Activated CD8-positive, alpha-beta memory T cell treated with anti-CD3 and anti-CD28 coated beads, Interleukin-2, amount 10 ng/mL, durations not matched to agents 7 days and 5 days (primary cell): ENCODE results near the gene FLACC1. TPM values are rescaled to one million over a fixed set of nuclear protein-coding genes. Genes with fewer than 3 reads are reported as not detected.

Experiments used
- ATAC-seq: fragments of 150-1000 bp; cut with Tn5 transposase; one replicate; pipeline ENCODE4 v1.10.0; 2021; ENCODE audit warnings: moderate library complexity
- CTCF ChIA-PET: fragments of 350-600 bp; sonication (Branson Sonifier 250); formaldehyde crosslinking; loops from one replicate; lab custom pipeline; 2021; ENCODE audit warnings: antibody characterized with exemption; lab: Charles Lee
- DNase-seq: peaks from one replicate; pipeline ENCODE4 v3.0.0-alpha.2; 2020
- H3K27ac Mint-ChIP-seq: one replicate; pipeline ENCODE4 v1.8.0; 2021; ENCODE audit warnings: mild to moderate bottlenecking, mixed read lengths
- H3K27me3 Mint-ChIP-seq: one replicate; pipeline ENCODE4 v1.8.0; 2021; ENCODE audit warnings: mixed read lengths
- H3K36me3 Mint-ChIP-seq: one replicate; pipeline ENCODE4 v1.8.0; 2021; ENCODE audit warnings: mild to moderate bottlenecking, mixed read lengths
- H3K4me1 Mint-ChIP-seq: one replicate; pipeline ENCODE4 v1.8.0; 2021; ENCODE audit warnings: mixed read lengths
- H3K4me3 Mint-ChIP-seq: one replicate; pipeline ENCODE4 v1.8.0; 2021; ENCODE audit warnings: mild to moderate bottlenecking, moderate library complexity, mixed read lengths
- H3K9me3 Mint-ChIP-seq: one replicate; pipeline ENCODE4 v1.8.0; 2022; ENCODE audit warnings: low read depth, mixed read lengths
- total RNA-seq, 2 experiments: library from RNA; stranded (reverse); gene quantifications; one replicate each; pipeline ENCODE4 v1.2.3, GENCODE V29; 2021

FLACC1 gene, protein sequence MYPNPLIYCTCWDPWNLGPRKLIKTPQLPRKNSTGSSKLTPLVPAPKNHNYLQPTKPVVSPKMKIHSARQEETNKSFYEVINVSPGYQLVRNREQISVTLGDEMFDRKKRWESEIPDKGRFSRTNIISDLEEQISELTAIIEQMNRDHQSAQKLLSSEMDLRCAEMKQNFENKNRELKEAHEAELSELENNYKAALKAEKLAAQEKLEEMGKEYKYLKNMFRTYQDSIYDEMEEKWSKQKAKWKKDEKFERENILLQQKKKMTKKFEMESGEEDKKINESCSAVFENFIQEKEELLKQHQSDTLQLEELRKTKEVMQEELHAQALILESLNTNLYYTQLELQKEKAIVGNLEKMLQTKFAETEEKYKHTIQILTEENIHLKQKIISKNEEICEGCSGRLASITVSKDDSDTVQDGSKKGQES
- total RNA-seq, result 1 to 10 TPM in 1 of 2 experiments, under 1 TPM in 1; 0.98 to 1.3 TPM

DNA sequence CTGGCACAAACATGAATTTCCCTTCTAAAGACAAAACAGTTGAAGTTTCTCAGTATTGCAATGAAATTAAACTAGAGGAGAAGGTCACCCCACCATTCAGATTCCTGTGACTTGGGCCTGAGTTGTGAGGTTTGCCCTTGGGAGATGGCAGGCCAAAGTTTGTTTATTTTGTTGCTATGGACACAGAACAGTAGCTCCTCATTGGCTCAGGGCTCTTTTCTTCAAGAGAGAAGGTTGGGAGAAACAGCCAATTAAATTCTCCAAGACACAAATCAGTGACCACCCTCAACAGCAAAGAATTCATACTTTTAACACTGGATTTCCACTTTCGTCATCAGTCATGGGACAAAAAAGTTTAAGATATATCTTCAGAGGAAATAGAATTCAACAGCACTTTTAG, at the start of gene FLACC1:
Gene FLACC1, minus strand, starts transcription at position 125 of the 400 bp plus-strand sequence. CDS start 5,941 bp downstream, outside the sequence.
- DNase-seq, result no peak
- H3K9me3 Mint-ChIP-seq, result no peaks in the 10 kb centered on the region
- CTCF ChIA-PET, result interaction anchor here (1.0 to 1.5 kb wide), 2 partner anchors 97 to 125 kb away, joined by 3 to 4 read pairs; partner anchors contain the start of gene CASP8
- peaks cover 16% of the 10 kb centered on the region for H3K36me3 Mint-ChIP-seq
- no peak within 1 kb of the TSS for H3K4me3 Mint-ChIP-seq
- no peaks in the 10 kb centered on the region for H3K27me3 Mint-ChIP-seq
- H3K4me1 Mint-ChIP-seq, result peaks cover 22% of the 10 kb centered on the region
- ATAC-seq, result no peak
- H3K27ac Mint-ChIP-seq, result no peak within 1 kb of the TSS

GRCh38 chr2:201406077-201406662, 49.0 kb upstream of the FLACC1 start:
- Mint-ChIP-seq H3K27ac (peak overlapping the region; percentile 24), H3K27me3 (no peaks in the 10 kb centered on the region), H3K4me3 (no peak overlapping the region), H3K36me3 (peaks cover 25% of the 10 kb centered on the region), H3K9me3 (no peaks in the 10 kb centered on the region), H3K4me1 (peaks cover 38% of the 10 kb centered on the region)
- DNase-seq (no peak), ATAC-seq (peak; percentile 45)
- CTCF ChIA-PET, result interaction anchor here (1.2 to 1.4 kb wide), 3 partner anchors 11 to 45 kb away, joined by 3 read pairs; partner anchors contain the start of genes STRADB and TRAK2

DNA sequence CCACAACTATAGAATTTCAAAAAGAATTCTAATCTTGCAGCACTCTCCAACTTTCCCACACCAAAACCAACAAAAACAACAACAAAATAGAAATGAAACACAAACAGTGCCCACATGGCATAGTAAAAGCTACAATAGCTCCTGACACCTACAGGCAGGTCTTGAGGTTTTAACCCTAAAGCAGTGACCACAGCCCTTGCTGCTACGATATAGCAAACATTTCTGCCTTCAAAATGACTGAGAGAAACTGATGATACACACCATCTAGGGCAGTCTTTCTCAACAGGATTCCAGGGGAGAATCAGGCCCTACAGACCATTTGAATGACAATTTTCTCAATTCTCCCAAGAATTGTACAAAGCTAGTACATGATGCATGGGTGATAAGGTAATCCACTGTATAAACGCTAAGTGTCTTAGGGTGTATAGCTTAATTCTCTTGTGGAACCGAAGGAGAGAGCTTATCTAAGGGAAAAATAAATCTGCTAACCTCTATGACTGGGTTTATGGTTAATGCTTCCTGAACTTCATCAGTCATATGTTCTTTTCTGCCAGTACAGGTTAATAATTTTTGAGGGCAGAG, 47.6 kb upstream of the FLACC1 start:
- H3K27ac Mint-ChIP-seq, result peak overlapping the region; percentile 55
- H3K4me1 Mint-ChIP-seq, result peaks cover 38% of the 10 kb centered on the region
- H3K27me3 Mint-ChIP-seq, result no peaks in the 10 kb centered on the region
- H3K4me3 Mint-ChIP-seq, result no peak overlapping the region
- ATAC-seq (peak; percentile 88), DNase-seq (peak; percentile 67)
- peaks cover 18% of the 10 kb centered on the region for H3K36me3 Mint-ChIP-seq
- CTCF ChIA-PET, result interaction anchor here (0.5 to 1.9 kb wide), 3 partner anchors 9 to 97 kb away, joined by 3 to 7 read pairs (median 5); no protein-coding TSS in a partner anchor
- H3K9me3 Mint-ChIP-seq, result no peaks in the 10 kb centered on the region

DNA sequence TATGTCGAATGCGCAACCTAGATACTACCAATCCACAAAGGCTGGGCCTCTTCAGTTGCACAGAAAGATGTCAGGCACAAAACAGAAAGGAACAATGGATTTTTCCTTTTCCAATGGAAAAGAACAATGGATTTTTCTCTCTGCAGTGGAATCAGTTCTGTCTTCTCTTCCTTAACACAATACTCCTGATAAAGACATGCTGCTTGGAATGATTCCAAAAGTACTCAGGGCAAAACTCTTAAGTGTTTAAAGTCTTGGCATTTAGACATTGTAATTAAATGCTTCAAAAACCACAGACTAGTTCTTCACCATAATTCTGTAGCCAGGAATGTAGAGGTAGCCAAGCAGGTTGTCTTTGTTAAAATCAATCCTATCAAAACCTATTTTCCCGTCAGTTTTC, 46.7 kb upstream of the FLACC1 start:
- DNase-seq (no peak), ATAC-seq (no peak)
- Mint-ChIP-seq H3K27me3 (no peaks in the 10 kb centered on the region), H3K9me3 (no peaks in the 10 kb centered on the region), H3K4me3 (no peak overlapping the region), H3K36me3 (peaks cover 21% of the 10 kb centered on the region), H3K27ac (no peak overlapping the region), H3K4me1 (peaks cover 38% of the 10 kb centered on the region)
- CTCF ChIA-PET, result interaction anchor here (1.9 kb wide), 1 partner anchor 10 kb away, joined by 7 read pairs; no protein-coding TSS in a partner anchor

- H3K4me1 Mint-ChIP-seq, result peaks cover 36% of the 10 kb centered on the region
- H3K9me3 Mint-ChIP-seq, result no peaks in the 10 kb centered on the region
- H3K27ac Mint-ChIP-seq, result no peak overlapping the region
- no peaks in the 10 kb centered on the region for H3K27me3 Mint-ChIP-seq
- peaks cover 21% of the 10 kb centered on the region for H3K36me3 Mint-ChIP-seq
- DNase-seq, result no peak
- CTCF ChIA-PET, result interaction anchor here (1.8 kb wide), 1 partner anchor 38 kb away, joined by 4 read pairs; no protein-coding TSS in a partner anchor
- no peak for ATAC-seq
- no peak overlapping the region for H3K4me3 Mint-ChIP-seq
Measured at GRCh38 chr2:201402651-201403562, 45.8 kb upstream of the FLACC1 start.

- CTCF ChIA-PET, result interaction anchor here (1.8 kb wide), 1 partner anchor 37 kb away, joined by 4 read pairs; no protein-coding TSS in a partner anchor
- H3K4me1 Mint-ChIP-seq, result peaks cover 30% of the 10 kb centered on the region
- ATAC-seq (no peak), DNase-seq (no peak)
- H3K27ac Mint-ChIP-seq, result no peak overlapping the region
- no peaks in the 10 kb centered on the region for H3K9me3 Mint-ChIP-seq
- peaks cover 23% of the 10 kb centered on the region for H3K36me3 Mint-ChIP-seq
- H3K4me3 Mint-ChIP-seq, result no peak overlapping the region
- no peaks in the 10 kb centered on the region for H3K27me3 Mint-ChIP-seq
Measured at GRCh38 chr2:201401815-201402214, 44.7 kb upstream of the FLACC1 start.

DNA sequence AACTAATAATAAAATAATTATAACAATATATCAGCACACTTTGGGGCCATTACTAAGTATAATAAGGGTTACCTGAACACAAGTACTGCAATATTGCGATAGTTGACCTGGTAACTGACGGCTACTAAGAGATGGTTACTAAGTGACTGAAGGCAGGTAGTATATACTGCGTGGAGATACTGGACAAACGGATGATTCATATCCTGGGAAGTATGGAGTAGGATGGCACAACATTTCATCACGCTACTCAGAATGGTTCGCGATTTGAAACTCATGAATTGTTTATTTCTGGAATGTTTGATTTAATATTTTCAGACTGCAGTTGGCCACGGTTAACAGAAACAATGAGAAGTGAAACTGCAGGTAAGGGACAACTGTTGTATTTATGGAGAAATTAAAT, 39.5 kb upstream of the FLACC1 start:
- DNase-seq, result no peak
- H3K9me3 Mint-ChIP-seq, result no peaks in the 10 kb centered on the region
- H3K27me3 Mint-ChIP-seq, result no peaks in the 10 kb centered on the region
- ATAC-seq, result no peak
- peaks cover 39% of the 10 kb centered on the region for H3K36me3 Mint-ChIP-seq
- H3K27ac Mint-ChIP-seq, result no peak overlapping the region
- no peak overlapping the region for H3K4me3 Mint-ChIP-seq
- H3K4me1 Mint-ChIP-seq, result no peaks in the 10 kb centered on the region
- CTCF ChIA-PET, result interaction anchor here (1.0 kb wide), 1 partner anchor 12 kb away, joined by 4 read pairs; no protein-coding TSS in a partner anchor

GRCh38 chr2:201383136-201383535, 26.0 kb upstream of the FLACC1 start:
- H3K36me3 Mint-ChIP-seq, result peaks cover 68% of the 10 kb centered on the region
- H3K27ac Mint-ChIP-seq, result no peak overlapping the region
- CTCF ChIA-PET, result interaction anchor here (1.2 to 1.4 kb wide), 2 partner anchors 10 to 20 kb away, joined by 3 to 4 read pairs; no protein-coding TSS in a partner anchor
- no peaks in the 10 kb centered on the region for H3K27me3 Mint-ChIP-seq
- DNase-seq (no peak), ATAC-seq (no peak)
- H3K4me1 Mint-ChIP-seq, result no peaks in the 10 kb centered on the region
- no peaks in the 10 kb centered on the region for H3K9me3 Mint-ChIP-seq
- H3K4me3 Mint-ChIP-seq, result no peak overlapping the region

DNA sequence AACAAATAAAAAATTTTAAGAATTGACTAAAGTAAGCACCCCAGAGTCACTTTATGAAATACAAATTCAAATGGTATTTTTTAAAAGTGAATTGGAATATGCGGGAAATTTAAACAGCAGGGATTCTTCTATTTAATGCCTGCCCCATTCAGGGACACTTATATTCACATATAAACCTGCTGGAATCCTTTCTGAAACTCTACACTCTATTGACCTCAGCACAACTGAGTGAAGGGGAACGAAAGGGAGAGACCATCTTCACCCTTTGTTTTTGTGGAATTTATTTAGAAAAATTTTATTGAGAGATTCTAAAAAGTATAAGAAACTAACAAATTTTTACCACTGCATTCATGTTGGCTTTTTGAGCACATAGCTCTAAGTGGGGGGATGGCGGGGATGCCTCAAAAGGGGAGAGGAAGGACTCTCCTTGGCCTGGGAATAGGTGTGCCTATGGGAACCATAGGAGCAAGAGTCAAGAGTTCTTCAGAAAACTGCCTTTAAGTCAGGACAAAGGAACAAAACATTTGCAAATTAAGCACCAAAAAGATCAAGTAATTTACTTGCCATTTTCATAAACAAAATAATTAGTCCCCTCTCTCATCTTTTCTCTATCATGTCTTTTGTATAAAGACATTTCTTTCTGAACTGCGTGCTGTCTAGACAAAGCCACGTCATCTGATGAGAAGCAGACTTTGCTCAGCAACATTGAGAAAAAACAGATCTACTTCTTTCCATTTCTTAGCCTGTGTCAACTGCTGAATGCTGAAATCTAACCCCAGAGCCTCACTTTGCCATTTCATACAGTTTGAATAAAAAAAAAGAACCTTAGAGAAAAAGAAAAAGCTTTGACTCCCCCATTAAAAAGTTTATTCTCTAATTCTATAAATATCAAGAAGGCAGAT, 21.6 kb upstream of the FLACC1 start:
- ATAC-seq, result no peak
- CTCF ChIA-PET, result no interaction called here
- H3K4me1 Mint-ChIP-seq, result no peaks in the 10 kb centered on the region

DNA sequence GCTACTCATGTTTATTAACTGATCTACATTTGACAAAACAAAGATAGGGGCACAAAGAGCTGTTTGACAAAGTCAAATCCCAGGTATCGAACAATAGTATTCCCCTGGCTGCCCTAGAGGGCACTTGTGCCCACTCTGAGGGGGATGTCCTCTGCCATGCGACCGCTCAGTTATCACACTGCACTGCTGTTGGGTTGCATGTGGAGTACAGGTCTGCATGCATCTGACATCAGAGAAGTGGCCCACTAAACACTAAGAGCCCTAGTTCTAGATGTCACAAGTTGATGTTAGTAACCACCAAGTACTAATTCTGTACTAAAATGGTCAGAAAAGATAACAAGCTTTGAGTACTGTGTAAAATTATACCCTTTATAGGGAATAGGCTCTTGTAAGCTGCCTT, 20.1 kb upstream of the FLACC1 start:
- no peaks in the 10 kb centered on the region for H3K4me1 Mint-ChIP-seq
- DNase-seq (no peak), ATAC-seq (no peak)
- H3K4me3 Mint-ChIP-seq, result no peak overlapping the region
- H3K27me3 Mint-ChIP-seq, result no peaks in the 10 kb centered on the region
- H3K36me3 Mint-ChIP-seq, result peaks cover 62% of the 10 kb centered on the region
- CTCF ChIA-PET, result interaction anchor here (1.0 to 1.3 kb wide), 2 partner anchors 9 to 12 kb away, joined by 3 read pairs; no protein-coding TSS in a partner anchor
- no peak overlapping the region for H3K27ac Mint-ChIP-seq
- H3K9me3 Mint-ChIP-seq, result no peaks in the 10 kb centered on the region

More for the DNA sequence above, 21.6 kb upstream of the FLACC1 start:
- Mint-ChIP-seq H3K36me3 (peaks cover 62% of the 10 kb centered on the region), H3K27me3 (no peaks in the 10 kb centered on the region), H3K9me3 (no peaks in the 10 kb centered on the region), H3K4me3 (no peak overlapping the region), H3K27ac (no peak overlapping the region)
- no peak for DNase-seq

GRCh38 chr2:201369775-201370174, 12.6 kb upstream of the FLACC1 start:
- H3K27me3 Mint-ChIP-seq, result no peaks in the 10 kb centered on the region
- H3K4me3 Mint-ChIP-seq, result no peak overlapping the region
- CTCF ChIA-PET, result no interaction called here
- no peaks in the 10 kb centered on the region for H3K4me1 Mint-ChIP-seq
- DNase-seq, result no peak
- peaks cover 73% of the 10 kb centered on the region for H3K36me3 Mint-ChIP-seq
- no peak for ATAC-seq
- H3K9me3 Mint-ChIP-seq, result peaks cover 13% of the 10 kb centered on the region
- no peak overlapping the region for H3K27ac Mint-ChIP-seq
